Measurements from ENCODE around the gene PPT1.

Gene PPT1

DNA sequence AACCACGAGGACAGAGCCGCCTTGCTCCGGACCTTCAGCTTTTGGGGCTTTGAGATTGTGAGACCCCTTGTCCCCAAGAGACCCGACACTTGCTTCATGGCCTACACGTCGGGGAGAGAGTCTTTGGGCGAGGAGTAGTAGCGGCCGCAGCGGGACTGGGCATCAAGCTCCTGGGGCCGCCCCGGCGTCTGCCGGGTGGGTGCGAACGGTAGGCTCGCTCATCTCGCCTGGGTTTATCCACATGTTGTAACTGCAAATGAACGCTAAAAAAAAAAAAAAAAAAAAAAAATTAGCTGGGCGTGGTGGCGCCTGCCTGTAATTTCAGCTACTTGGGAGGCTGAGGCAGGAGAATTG lies 36.2 kb upstream of the PPT1 start:
- Histone ChIP-seq H3K27me3 (ENCODE audit: insufficient read depth, low read depth, severe bottlenecking) (no peaks in the 10 kb centered on the region), H3K36me3 (no peaks in the 10 kb centered on the region), H3K27ac (no peak overlapping the region), H3K4me3 (ENCODE audit: low read depth, low read length) (no peak overlapping the region), H3K9me3 (ENCODE audit: severe bottlenecking) (no peaks in the 10 kb centered on the region)
- DNase-seq = no peak
- TF ChIP-seq, protein P1, sequence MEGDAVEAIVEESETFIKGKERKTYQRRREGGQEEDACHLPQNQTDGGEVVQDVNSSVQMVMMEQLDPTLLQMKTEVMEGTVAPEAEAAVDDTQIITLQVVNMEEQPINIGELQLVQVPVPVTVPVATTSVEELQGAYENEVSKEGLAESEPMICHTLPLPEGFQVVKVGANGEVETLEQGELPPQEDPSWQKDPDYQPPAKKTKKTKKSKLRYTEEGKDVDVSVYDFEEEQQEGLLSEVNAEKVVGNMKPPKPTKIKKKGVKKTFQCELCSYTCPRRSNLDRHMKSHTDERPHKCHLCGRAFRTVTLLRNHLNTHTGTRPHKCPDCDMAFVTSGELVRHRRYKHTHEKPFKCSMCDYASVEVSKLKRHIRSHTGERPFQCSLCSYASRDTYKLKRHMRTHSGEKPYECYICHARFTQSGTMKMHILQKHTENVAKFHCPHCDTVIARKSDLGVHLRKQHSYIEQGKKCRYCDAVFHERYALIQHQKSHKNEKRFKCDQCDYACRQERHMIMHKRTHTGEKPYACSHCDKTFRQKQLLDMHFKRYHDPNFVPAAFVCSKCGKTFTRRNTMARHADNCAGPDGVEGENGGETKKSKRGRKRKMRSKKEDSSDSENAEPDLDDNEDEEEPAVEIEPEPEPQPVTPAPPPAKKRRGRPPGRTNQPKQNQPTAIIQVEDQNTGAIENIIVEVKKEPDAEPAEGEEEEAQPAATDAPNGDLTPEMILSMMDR (IDR thresholded peaks at IDR 0.05; ENCODE audit: low read depth, low read length) = no peak

DNA sequence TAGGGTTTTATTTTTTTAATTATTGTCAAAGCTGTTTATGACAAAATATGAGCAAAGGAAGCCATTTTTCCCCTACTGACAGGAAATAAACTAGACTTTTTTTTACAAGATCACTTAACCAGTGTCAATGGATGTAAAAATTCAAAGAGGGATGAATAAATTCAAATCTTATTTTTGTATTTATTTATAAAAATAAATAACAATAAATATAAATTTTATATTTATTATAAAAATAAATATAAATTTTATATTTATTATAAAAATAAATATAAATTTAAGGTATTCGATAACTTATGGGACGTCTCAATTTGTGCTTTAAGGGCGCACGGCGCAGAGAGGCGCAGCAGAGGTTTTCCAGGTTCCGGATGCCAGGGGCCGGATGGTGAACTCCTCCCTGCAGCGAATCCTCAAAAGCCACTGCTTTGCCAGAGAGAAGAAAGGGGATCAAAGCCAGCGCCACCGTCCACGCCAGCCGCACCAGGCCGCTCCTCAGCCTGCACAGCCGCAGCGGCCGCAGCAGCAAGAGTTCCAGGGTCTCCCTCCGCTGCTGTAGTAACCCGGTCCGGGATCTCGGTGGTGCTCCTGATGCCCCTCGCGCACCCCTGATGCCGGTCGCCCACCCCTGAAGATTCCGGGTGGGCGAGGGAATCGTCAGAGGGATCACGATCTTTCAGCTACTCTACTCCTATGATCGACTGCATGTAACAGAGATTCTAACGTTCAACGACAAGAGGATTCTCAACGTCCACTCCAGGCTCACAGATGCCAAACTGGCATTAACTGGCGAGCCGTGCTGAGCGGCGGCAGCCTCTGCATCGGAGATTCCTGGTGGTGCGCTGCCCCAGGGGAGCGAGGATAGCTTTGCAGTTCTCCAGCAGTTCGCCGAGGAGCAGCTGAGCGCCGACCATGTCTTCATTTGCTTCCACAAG lies 35.6 kb upstream of the PPT1 start:
- TF ChIP-seq, protein P1 (IDR thresholded peaks at IDR 0.05; ENCODE audit: low read depth, low read length) = no peak
- H3K27me3 ChIP-seq (ENCODE audit: insufficient read depth, low read depth, severe bottlenecking) = no peaks in the 10 kb centered on the region
- DNase-seq = no peak
- H3K36me3 ChIP-seq = no peaks in the 10 kb centered on the region
- no peak overlapping the region for H3K4me3 ChIP-seq (ENCODE audit: low read depth, low read length)
- H3K9me3 ChIP-seq (ENCODE audit: severe bottlenecking) = no peaks in the 10 kb centered on the region
- H3K27ac ChIP-seq = no peak overlapping the region

DNA sequence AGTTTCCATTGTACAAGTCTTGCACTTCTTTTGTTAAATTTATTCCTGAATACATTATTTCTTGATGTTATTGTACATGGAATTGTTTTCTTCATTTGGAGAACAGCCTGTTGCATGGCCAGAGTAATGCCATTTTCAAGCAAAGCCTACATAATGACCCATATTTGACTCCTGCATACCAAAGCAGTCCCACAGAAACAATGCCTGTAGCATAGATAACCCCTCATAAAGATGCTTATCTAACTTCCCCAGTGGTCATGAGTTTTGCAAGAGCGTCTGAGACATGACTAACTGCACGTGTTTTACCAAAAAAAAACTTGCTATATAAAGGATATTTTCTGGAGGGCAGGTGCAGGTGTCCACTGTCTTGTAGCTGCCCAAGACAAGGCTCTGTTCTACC lies 33.8 kb upstream of the PPT1 start:
- no peak overlapping the region for H3K27ac ChIP-seq
- H3K36me3 ChIP-seq = no peaks in the 10 kb centered on the region
- DNase-seq = no peak
- no peaks in the 10 kb centered on the region for H3K27me3 ChIP-seq (ENCODE audit: insufficient read depth, low read depth, severe bottlenecking)
- TF ChIP-seq, protein P1 (IDR thresholded peaks at IDR 0.05; ENCODE audit: low read depth, low read length) = no peak
- no peak overlapping the region for H3K4me3 ChIP-seq (ENCODE audit: low read depth, low read length)
- no peaks in the 10 kb centered on the region for H3K9me3 ChIP-seq (ENCODE audit: severe bottlenecking)

DNA sequence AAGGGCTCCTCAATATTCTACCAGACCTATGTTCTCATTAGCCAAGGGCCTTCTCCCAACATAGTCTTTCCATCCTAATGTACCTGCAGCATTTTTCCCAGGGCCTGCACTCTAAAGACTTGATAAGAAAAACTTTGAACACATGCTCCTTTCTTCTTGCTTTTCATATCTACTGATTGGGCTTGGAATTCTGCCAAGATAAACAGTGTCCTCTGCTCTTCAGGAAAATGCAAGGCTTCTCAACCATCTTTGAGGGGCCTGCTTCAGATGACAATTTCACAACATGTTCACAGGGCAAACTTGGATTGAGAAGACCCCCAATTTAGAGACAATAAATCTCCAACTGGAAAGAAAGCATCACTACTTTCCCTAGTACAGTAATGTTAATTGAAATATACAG lies 25.8 kb upstream of the PPT1 start:
- no peaks in the 10 kb centered on the region for H3K9me3 ChIP-seq (ENCODE audit: severe bottlenecking)
- H3K27me3 ChIP-seq (ENCODE audit: insufficient read depth, low read depth, severe bottlenecking) = no peaks in the 10 kb centered on the region
- no peak overlapping the region for H3K27ac ChIP-seq
- no peak for DNase-seq
- TF ChIP-seq, protein P1 (IDR thresholded peaks at IDR 0.05; ENCODE audit: low read depth, low read length) = no peak
- H3K4me3 ChIP-seq (ENCODE audit: low read depth, low read length) = no peak overlapping the region
- H3K36me3 ChIP-seq = no peaks in the 10 kb centered on the region

DNA sequence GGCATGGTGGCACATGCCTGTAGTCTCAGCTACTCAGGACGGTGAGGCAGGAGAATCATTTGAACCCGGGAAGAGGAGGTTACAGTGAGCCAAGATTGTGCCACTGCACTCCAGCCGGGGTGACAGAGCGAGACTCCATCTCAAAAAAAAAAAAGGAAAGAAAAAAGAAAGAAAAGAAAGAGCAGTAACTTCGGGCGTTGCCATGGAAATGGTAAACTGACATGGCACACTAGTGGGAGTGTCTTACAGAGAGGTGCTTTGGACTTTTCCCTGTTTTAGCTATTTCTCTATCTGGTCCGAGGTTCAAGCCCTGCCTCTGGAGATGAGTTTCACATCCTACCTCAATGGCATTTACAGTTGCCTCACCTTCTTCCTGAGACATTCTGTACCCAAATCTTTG lies 23.1 kb upstream of the PPT1 start:
- Histone ChIP-seq H3K36me3 (no peaks in the 10 kb centered on the region), H3K9me3 (ENCODE audit: severe bottlenecking) (no peaks in the 10 kb centered on the region), H3K4me3 (ENCODE audit: low read depth, low read length) (no peak overlapping the region), H3K27ac (no peak overlapping the region), H3K27me3 (ENCODE audit: insufficient read depth, low read depth, severe bottlenecking) (no peaks in the 10 kb centered on the region)
- TF ChIP-seq, protein P1 (IDR thresholded peaks at IDR 0.05; ENCODE audit: low read depth, low read length) = no peak
- no peak for DNase-seq

DNA sequence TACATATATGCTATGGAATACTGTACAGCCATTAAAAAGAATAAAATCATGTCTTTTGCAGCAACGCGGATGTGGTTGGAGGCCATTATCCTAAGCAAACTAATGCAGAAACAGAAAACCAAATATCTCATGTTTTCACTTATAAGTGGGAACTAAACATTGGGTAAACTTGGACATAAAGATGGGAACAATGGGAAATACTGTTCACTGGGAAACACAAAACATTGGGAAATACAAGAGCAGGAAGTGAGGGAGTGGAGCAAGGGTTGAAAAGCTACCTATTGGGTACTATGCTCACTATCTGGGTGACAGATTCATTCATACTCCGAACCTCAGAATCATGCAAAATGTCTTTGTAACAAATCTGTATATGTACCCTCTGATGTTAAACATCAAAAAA lies 17.3 kb upstream of the PPT1 start:
- no peak for DNase-seq
- no peaks in the 10 kb centered on the region for H3K27me3 ChIP-seq (ENCODE audit: insufficient read depth, low read depth, severe bottlenecking)
- TF ChIP-seq, protein P1 (IDR thresholded peaks at IDR 0.05; ENCODE audit: low read depth, low read length) = no peak
- H3K4me3 ChIP-seq (ENCODE audit: low read depth, low read length) = no peak overlapping the region
- H3K27ac ChIP-seq = no peak overlapping the region
- H3K36me3 ChIP-seq = no peaks in the 10 kb centered on the region
- H3K9me3 ChIP-seq (ENCODE audit: severe bottlenecking) = no peaks in the 10 kb centered on the region

Data from WERI-Rb-1 (cell line).